K562 (cell line): ENCODE results near the gene BCL2L1. TPM values are rescaled to one million over a fixed set of nuclear protein-coding genes. Genes with fewer than 3 reads are reported as not detected.

Experiments
- ATAC-seq: fragments of 200-7000 bp; cut with Tn5 transposase; 3 replicates; pipeline ENCODE4 v1.9.1; 2020; ENCODE audit warnings: moderate library complexity
- BruUV-seq: library from RNA; stranded (reverse); fragments of 400-500 nt; replicated peaks from 2 replicates; lab custom pipeline; 2021; lab: Mats Ljungman, UMichigan
- CTCF ChIA-PET: fragments of 300-600 bp; formaldehyde crosslinking; extraction: SDS; loops from one replicate; lab custom pipeline; 2021; ENCODE audit warnings: low intra/inter-chr PET ratio; lab: Yijun Ruan, JAX
- POLR2A ChIA-PET: fragments of 300-600, 350-650 bp; sonication (Branson Sonifier 250); formaldehyde crosslinking; extraction: SDS; loops from one replicate; lab custom pipeline; 2021; ENCODE audit warnings: antibody characterized with exemption, inconsistent platforms; lab: Yijun Ruan, JAX
- DNase-seq, 4 experiments: peaks; one replicate each; pipeline versions ENCODE4 v3.0.0 to v3.0.0-alpha.2; 2011 to 2018; ENCODE audit warnings: low spot score in 3 of 4, mixed read lengths in 3 of 4; ENCODE audit errors: extremely low read depth in 1 of 4
- FAIRE-seq: peaks from 2 replicates; lab custom pipeline; 2011; peaks lifted over from hg19 to GRCh38; lab: Jason Lieb, UNC
- H2AFZ ChIP-seq: 2 replicates; pipeline ENCODE4 v1.6.0; 2011; ENCODE audit warnings: low read depth, low read length, control low read depth, inconsistent platforms
- H3K27ac ChIP-seq: fragments of 200-600 bp; 3 replicates; pipeline ENCODE4 v1.8.0; 2011; ENCODE audit warnings: low read depth, mild to moderate bottlenecking, control low read depth, inconsistent platforms, low read length, moderate library complexity, mixed read lengths; ENCODE audit errors: extremely low read depth
- H3K27me3 ChIP-seq, 2 experiments: fragments of 300-600 bp in 1 of 2; 2 replicates in 1 of 2; 3 replicates in 1 of 2; pipeline versions ENCODE4 v1.6.0 to v1.8.0; 2011; ENCODE audit warnings: inconsistent platforms in 2 of 2, low read length in 2 of 2, mild to moderate bottlenecking in 1 of 2, mixed read lengths in 1 of 2, moderate library complexity in 1 of 2; ENCODE audit not compliant: control insufficient read depth in 2 of 2, insufficient read depth in 2 of 2
- H3K36me3 ChIP-seq: fragments of 300-600 bp; 3 replicates; pipeline ENCODE4 v1.8.0; 2011; ENCODE audit warnings: mild to moderate bottlenecking, low read length, inconsistent platforms; ENCODE audit not compliant: control insufficient read depth, insufficient read depth
- H3K4me1 ChIP-seq, 2 experiments: fragments of 200-600 bp in 1 of 2; replicated peaks in 1 of 2; 2 replicates in 1 of 2; 3 replicates in 1 of 2; pipeline versions ENCODE4 v1.5.1 to v1.8.0; 2011; ENCODE audit warnings: inconsistent platforms in 2 of 2, low read length in 2 of 2, mild to moderate bottlenecking in 1 of 2, mixed read lengths in 1 of 2, moderate library complexity in 1 of 2; ENCODE audit not compliant: control insufficient read depth in 2 of 2, insufficient read depth in 2 of 2
- H3K4me2 ChIP-seq: 2 replicates; pipeline ENCODE4 v1.6.1; 2011; ENCODE audit warnings: low read length, control low read depth, inconsistent platforms, mixed read lengths; ENCODE audit not compliant: insufficient read depth
- H3K4me3 ChIP-seq: fragments of 200-600 bp; sonication (generic), shearing (Covaris generic); 2 replicates; pipeline ENCODE4 v1.5.1; 2016; ENCODE audit warnings: control low read depth, inconsistent platforms
- H3K79me2 ChIP-seq: fragments of 200-600 bp; 3 replicates; pipeline ENCODE4 v1.8.0; 2011; ENCODE audit warnings: low read length, inconsistent platforms; ENCODE audit not compliant: control insufficient read depth, insufficient read depth
- H3K9ac ChIP-seq, 2 experiments: 2 replicates each; pipeline versions ENCODE4 v1.6.0 to v1.6.1; 2011; ENCODE audit warnings: low read depth in 2 of 2, low read length in 2 of 2, control low read depth in 1 of 2, inconsistent platforms in 1 of 2, mild to moderate bottlenecking in 1 of 2, mixed read lengths in 1 of 2; ENCODE audit not compliant: insufficient read depth in 1 of 2
- H3K9me1 ChIP-seq: one replicate; pipeline ENCODE4 v1.6.0; 2011; ENCODE audit warnings: inconsistent platforms, mild to moderate bottlenecking, low read length, moderate library complexity; ENCODE audit not compliant: control insufficient read depth, insufficient read depth
- H3K9me3 ChIP-seq: replicated peaks from 2 replicates; pipeline ENCODE4 v1.5.1; 2011; ENCODE audit warnings: low read depth, low read length, inconsistent platforms; ENCODE audit not compliant: control insufficient read depth, insufficient read depth
- H4K20me1 ChIP-seq: replicated peaks from 2 replicates; pipeline ENCODE4 v1.6.1; 2011; ENCODE audit warnings: low read length, inconsistent platforms, mixed read lengths; ENCODE audit not compliant: control insufficient read depth, insufficient read depth
- BHLHE40 ChIP-seq: IDR thresholded peaks from 2 replicates; pipeline ENCODE4 v1.6.1; 2011; ENCODE audit warnings: low read length, improper control_type of control experiment
- CBFA2T2 ChIP-seq: fragments of 450-650 bp; conservative IDR thresholded peaks from 2 replicates; pipeline ENCODE4 v1.6.1; 2017; ENCODE audit warnings: mild to moderate bottlenecking
- ELF2 ChIP-seq: fragments of 250-450 bp; sonication (Bioruptor Pico); IDR thresholded peaks from 2 replicates; pipeline ENCODE4 v1.5.0; 2021; ENCODE audit warnings: mild to moderate bottlenecking
- EP400 ChIP-seq: fragments of 450-650 bp; IDR thresholded peaks from 2 replicates; pipeline ENCODE4 v1.6.1; 2017; ENCODE audit warnings: antibody characterized with exemption, mild to moderate bottlenecking, moderate library complexity
- HDGF ChIP-seq: fragments of 450-650 bp; IDR thresholded peaks from 2 replicates; pipeline ENCODE4 v1.6.1; 2016
- MAZ ChIP-seq, 2 experiments: fragments of 450-650 bp in 1 of 2; sonication (generic) in 1 of 2; formaldehyde crosslinking; IDR thresholded peaks in 1 of 2; conservative IDR thresholded peaks in 1 of 2; 2 replicates each; pipeline versions ENCODE4 v1.4.0 to v1.5.0; 2020; ENCODE audit warnings: mild to moderate bottlenecking in 1 of 2, missing genetic modification reagents in 1 of 2
- MCM3 ChIP-seq: fragments of 450-650 bp; IDR thresholded peaks from 2 replicates; pipeline ENCODE4 v1.6.1; 2016
- NCOR1 ChIP-seq: fragments of 450-650 bp; IDR thresholded peaks from 2 replicates; pipeline ENCODE4 v1.6.1; 2016; ENCODE audit warnings: mild to moderate bottlenecking, moderate library complexity
- NFRKB ChIP-seq: fragments of 450-650 bp; IDR thresholded peaks from 2 replicates; pipeline ENCODE4 v1.6.1; 2016; ENCODE audit warnings: low read depth
- POLR2AphosphoS5 ChIP-seq: IDR thresholded peaks from 2 replicates; pipeline ENCODE4 v1.6.1; 2011; ENCODE audit warnings: mild to moderate bottlenecking, low read depth, low read length, moderate library complexity; ENCODE audit not compliant: control insufficient read depth, insufficient read depth
- TAL1 ChIP-seq: fragments of 450-650 bp; IDR thresholded peaks from 2 replicates; pipeline ENCODE4 v1.6.1; 2016; ENCODE audit warnings: mild to moderate bottlenecking
- WHSC1 ChIP-seq: IDR thresholded peaks from one replicate; pipeline ENCODE4 v1.6.1; 2012; ENCODE audit warnings: low read length, control low read depth, inconsistent platforms
- ZBTB26 ChIP-seq: fragments of 450-650 bp; formaldehyde crosslinking; IDR thresholded peaks from 2 replicates; pipeline ENCODE4 v1.4.0; 2022; ENCODE audit warnings: missing genetic modification characterization
- ZNF263 ChIP-seq: sonication (generic); formaldehyde crosslinking; IDR thresholded peaks from 2 replicates; pipeline ENCODE4 v1.8.0; 2022; ENCODE audit warnings: mild to moderate bottlenecking, missing genetic modification reagents, borderline replicate concordance
- ZNF79 ChIP-seq: fragments of 250-450 bp; sonication (Bioruptor Pico); IDR thresholded peaks from 2 replicates; pipeline ENCODE4 v1.4.0; 2020; ENCODE audit warnings: low read depth, mild to moderate bottlenecking, moderate library complexity
- WGBS: fragments of 100-300 bp; shearing (Covaris generic); methylation state at CpG from one replicate; pipeline ENCODE4 v1.1.6; 2016; ENCODE audit warnings: low coverage, mixed read lengths; ENCODE audit not compliant: insufficient coverage; ENCODE audit errors: missing lambda C conversion rate; 5-methylcytosine and 5-hydroxymethylcytosine counted together
- in situ Hi-C: fragments of 300-500 bp; cut with MboI; formaldehyde crosslinking; loops from 4 replicates; pipeline ENCODE4 v1.15.0; 2018; ENCODE audit warnings: inconsistent platforms, mixed read lengths
- intact Hi-C: fragments of 100-400 bp; cut with micrococcal nuclease; formaldehyde crosslinking; loops from 2 replicates; pipeline ENCODE4 v1.14.2; 2022
- polyA plus RNA-seq, 8 experiments: library from polyadenylated mRNA; depleted of rRNA in 4 of 8; stranded (reverse) in 5 of 8; unstranded in 3 of 8; fragments of >200 nt; fragmentation: Nextera tagmentation in 2 of 8; fragmentation: Illumina TruSeq in 1 of 8; extraction: Ambion mirVana in 2 of 8; extraction: Trizol in 1 of 8; gene quantifications; 2 replicates each; pipeline versions ENCODE4 v1.2.1 to v1.2.3, GENCODE V29; 2011 to 2014; ENCODE audit warnings: inconsistent platforms in 1 of 8, missing spikeins in 1 of 8
- total RNA-seq, 7 experiments: library from RNA; depleted of rRNA in 6 of 7; stranded (reverse); fragments of >200 nt in 6 of 7; fragmentation: Illumina TruSeq in 2 of 7; extraction: Trizol in 2 of 7; gene quantifications; 2 replicates each; pipeline versions ENCODE4 v1.2.1 to v1.2.3, GENCODE V29; 2011 to 2021; ENCODE audit warnings: low replicate concordance in 1 of 7
- TF ChIP-seq, protein P1 (sequence below): fragments of 250-450 bp; sonication (Bioruptor Pico); IDR thresholded peaks from 2 replicates; pipeline ENCODE4 v1.4.0; 2020
- TF ChIP-seq, protein P2 (sequence below): sonication (generic); formaldehyde crosslinking; IDR thresholded peaks from 2 replicates; pipeline ENCODE4 v1.8.0; 2022; ENCODE audit warnings: missing genetic modification reagents, mild to moderate bottlenecking, moderate library complexity, borderline replicate concordance
- TF ChIP-seq, protein P3 (sequence below): fragments of 450-650 bp; IDR thresholded peaks from one replicate; pipeline ENCODE4 v1.6.1; 2018; ENCODE audit warnings: mild to moderate bottlenecking, moderate library complexity; ENCODE audit not compliant: partially characterized antibody

BCL2L1 gene
- total and polyA plus RNA-seq, 9 of the 15 experiments (the other 6 are each of a cell fraction or from before 2014, with no cell fraction given), result 3.3 to 182 (median 120) TPM

GRCh38 chr20:31670371-31671228, 52.1 kb downstream of the BCL2L1 start:
- Histone ChIP-seq H3K79me2 (peaks cover 98% of the 10 kb centered on the region), H3K4me3 (no peak overlapping the region), H3K27ac (peak overlapping the region; percentile 74), H3K9me3 (no peaks in the 10 kb centered on the region), H3K4me1 (peaks cover 91% of the 10 kb centered on the region in 2 experiments), H3K27me3 (no peaks in the 10 kb centered on the region), H3K4me2 (peak overlapping the region; percentile 39), H2AFZ (no peak overlapping the region), H4K20me1 (no peaks in the 10 kb centered on the region), H3K9ac (peak overlapping the region; percentile 38 to 68; a peak in 3 of 4 replicates), H3K36me3 (peaks cover 84% of the 10 kb centered on the region), H3K9me1 (no peaks in the 10 kb centered on the region)
- peak; percentile 54 for FAIRE-seq
- intact Hi-C loops (no loop called here), in situ Hi-C loops (no loop called here)
- CTCF ChIA-PET, result no interaction called here
- ATAC-seq, result peak; percentile 41
- POLR2A ChIA-PET, result interaction anchor here (0.9 to 3.6 kb wide), 2 partner anchors 8 to 42 kb away, joined by 5 to 14 read pairs; no protein-coding TSS in a partner anchor
- WGBS, result 19% methylated on average over 10 of the region's 10 CpGs
- BruUV-seq, result no TSS peak
- DNase-seq, result peak in 2 of 4 experiments; percentile 68 to 77
- TF ChIP-seq NCOR1 (peak; percentile 69), ZBTB26 (no peak), ZNF263 (CRISPR knock-in tag) (no peak), NFRKB (peak; percentile 43; the same call in 1 of the 2 replicates), HDGF (no peak), POLR2AphosphoS5 (peak; percentile 62; the same call in 1 of the 2 replicates), ELF2 (CRISPR knock-in tag) (no peak), TAL1 (peak; percentile 73), CBFA2T2 (peak; percentile 67), EP400 (no peak), ZNF79 (0 out of 2 replicates have a peak, but pooled peaks have one; percentile 46), MCM3 (no peak), MAZ (CRISPR knock-in tag; conservative IDR thresholded peaks at IDR 0.05 in 1 of 2, IDR thresholded peaks at IDR 0.05 in 1 of 2) (peak in 1 of 2 experiments; percentile 21; a peak in 1 of 4 replicates), WHSC1 (peak; percentile 11), BHLHE40 (peak; percentile 51; the same call in 1 of the 2 replicates)
- TF ChIP-seq, protein P1, sequence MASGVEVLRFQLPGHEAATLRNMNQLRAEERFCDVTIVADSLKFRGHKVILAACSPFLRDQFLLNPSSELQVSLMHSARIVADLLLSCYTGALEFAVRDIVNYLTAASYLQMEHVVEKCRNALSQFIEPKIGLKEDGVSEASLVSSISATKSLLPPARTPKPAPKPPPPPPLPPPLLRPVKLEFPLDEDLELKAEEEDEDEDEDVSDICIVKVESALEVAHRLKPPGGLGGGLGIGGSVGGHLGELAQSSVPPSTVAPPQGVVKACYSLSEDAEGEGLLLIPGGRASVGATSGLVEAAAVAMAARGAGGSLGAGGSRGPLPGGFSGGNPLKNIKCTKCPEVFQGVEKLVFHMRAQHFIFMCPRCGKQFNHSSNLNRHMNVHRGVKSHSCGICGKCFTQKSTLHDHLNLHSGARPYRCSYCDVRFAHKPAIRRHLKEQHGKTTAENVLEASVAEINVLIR, result peak; percentile 11; the same call in 1 of the 2 replicates
- TF ChIP-seq, protein P2, sequence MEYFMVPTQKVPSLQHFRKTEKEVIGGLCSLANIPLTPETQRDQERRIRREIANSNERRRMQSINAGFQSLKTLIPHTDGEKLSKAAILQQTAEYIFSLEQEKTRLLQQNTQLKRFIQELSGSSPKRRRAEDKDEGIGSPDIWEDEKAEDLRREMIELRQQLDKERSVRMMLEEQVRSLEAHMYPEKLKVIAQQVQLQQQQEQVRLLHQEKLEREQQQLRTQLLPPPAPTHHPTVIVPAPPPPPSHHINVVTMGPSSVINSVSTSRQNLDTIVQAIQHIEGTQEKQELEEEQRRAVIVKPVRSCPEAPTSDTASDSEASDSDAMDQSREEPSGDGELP (CRISPR knock-in tag), result peak; percentile 31; the same call in 1 of the 2 replicates
- TF ChIP-seq, protein P3, sequence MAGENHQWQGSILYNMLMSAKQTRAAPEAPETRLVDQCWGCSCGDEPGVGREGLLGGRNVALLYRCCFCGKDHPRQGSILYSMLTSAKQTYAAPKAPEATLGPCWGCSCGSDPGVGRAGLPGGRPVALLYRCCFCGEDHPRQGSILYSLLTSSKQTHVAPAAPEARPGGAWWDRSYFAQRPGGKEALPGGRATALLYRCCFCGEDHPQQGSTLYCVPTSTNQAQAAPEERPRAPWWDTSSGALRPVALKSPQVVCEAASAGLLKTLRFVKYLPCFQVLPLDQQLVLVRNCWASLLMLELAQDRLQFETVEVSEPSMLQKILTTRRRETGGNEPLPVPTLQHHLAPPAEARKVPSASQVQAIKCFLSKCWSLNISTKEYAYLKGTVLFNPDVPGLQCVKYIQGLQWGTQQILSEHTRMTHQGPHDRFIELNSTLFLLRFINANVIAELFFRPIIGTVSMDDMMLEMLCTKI, result no peak
